ENCODE data around the gene ZNF304. TPM values are rescaled to one million over a fixed set of nuclear protein-coding genes. Genes with fewer than 3 reads are reported as not detected.

Gene ZNF304
- total and polyA plus RNA-seq, 2 of the 13 experiments (the other 11 are each of a cell fraction or from before 2014, with no cell fraction given), result 3.4 to 8.0 TPM

- no peak for TF ChIP-seq CERS6 (CRISPR knock-in tag; IDR thresholded peaks at IDR 0.05)
- TF ChIP-seq TBX2 (CRISPR knock-in tag; IDR thresholded peaks at IDR 0.05; ENCODE audit: borderline replicate concordance), result peak; percentile 58; the same call in 1 of the 2 replicates
- TF ChIP-seq ZBTB26 (CRISPR knock-in tag; IDR thresholded peaks at IDR 0.05; ENCODE audit: borderline replicate concordance), result 0 out of 2 replicates have a peak, but pooled peaks have one; percentile 2
- TF ChIP-seq NR2F6 (IDR thresholded peaks at IDR 0.05), result no peak
- TF ChIP-seq NR2F6 (CRISPR knock-in tag; IDR thresholded peaks at IDR 0.05), result no peak
- no peak for TF ChIP-seq SMARCC2 (IDR thresholded peaks at IDR 0.05)
- no peak for TF ChIP-seq ZBTB20 (CRISPR knock-in tag; IDR thresholded peaks at IDR 0.05; ENCODE audit: borderline replicate concordance, low read depth)
- TF ChIP-seq ZC3H4 (CRISPR knock-in tag; IDR thresholded peaks at IDR 0.05; ENCODE audit: borderline replicate concordance), result no peak
- TF ChIP-seq TIGD3 (CRISPR knock-in tag; IDR thresholded peaks at IDR 0.05; ENCODE audit: borderline replicate concordance), result no peak
- no peak for TF ChIP-seq ZFYVE20 (CRISPR knock-in tag; IDR thresholded peaks at IDR 0.05; ENCODE audit: borderline replicate concordance, low read depth)
- peak; percentile 89 for TF ChIP-seq IRF2 (CRISPR knock-in tag; IDR thresholded peaks at IDR 0.05)
- no peak for TF ChIP-seq ZNF431 (CRISPR knock-in tag; IDR thresholded peaks at IDR 0.05; ENCODE audit: borderline replicate concordance, low read depth)
- TF ChIP-seq ZNF160 (CRISPR knock-in tag; IDR thresholded peaks at IDR 0.05), result no peak
- TF ChIP-seq ARNT (IDR thresholded peaks at IDR 0.05), result no peak
- TF ChIP-seq MXI1 (IDR thresholded peaks at IDR 0.05; ENCODE audit: borderline replicate concordance, low read depth, low read length), result peak; percentile 73; the same call in 1 of the 3 replicates
- no peak for TF ChIP-seq HNF4G (IDR thresholded peaks at IDR 0.05; ENCODE audit: borderline replicate concordance, low read depth, low read length)
- no peak for TF ChIP-seq HNF4G (CRISPR knock-in tag; IDR thresholded peaks at IDR 0.05; ENCODE audit: borderline replicate concordance, low read depth)
- TF ChIP-seq MED8 (CRISPR knock-in tag; IDR thresholded peaks at IDR 0.05; ENCODE audit: insufficient replicate concordance), result no peak
- 0 out of 2 replicates have a peak, but pooled peaks have one; percentile 35 for TF ChIP-seq ZNF790 (CRISPR knock-in tag; IDR thresholded peaks at IDR 0.05; ENCODE audit: borderline replicate concordance)
- no peak for TF ChIP-seq ZBTB2 (CRISPR knock-in tag; IDR thresholded peaks at IDR 0.05; ENCODE audit: low read depth)
- no peak for TF ChIP-seq YEATS4 (CRISPR knock-in tag; IDR thresholded peaks at IDR 0.05; ENCODE audit: borderline replicate concordance)
- no peak for TF ChIP-seq RFX1 (IDR thresholded peaks at IDR 0.05)
- no peak for TF ChIP-seq ZNF562 (CRISPR knock-in tag; IDR thresholded peaks at IDR 0.05; ENCODE audit: borderline replicate concordance)
- TF ChIP-seq RBFOX2 (IDR thresholded peaks at IDR 0.05; ENCODE audit: low read depth, low read length), result no peak; the same call in 1 of the 2 replicates
- peak; percentile 86; the same call in 1 of the 2 replicates for TF ChIP-seq HDAC1 (CRISPR knock-in tag; IDR thresholded peaks at IDR 0.05)
- no peak for TF ChIP-seq ZBTB7A (CRISPR knock-in tag; IDR thresholded peaks at IDR 0.05)
These were observed at the start of gene ZNF304 (continued) for GRCh38 chr19:57350877-57351805.

Measured in HepG2 (cell line).